Skeletal muscle tissue (tissue), 4 donors: Measurements from ENCODE around the gene CD2. TPM values are rescaled to one million over a fixed set of nuclear protein-coding genes. Genes with fewer than 3 reads are reported as not detected.
"Not testable (repeated sequence)": the region's sequence is repeated elsewhere in the genome, so short reads cannot be mapped to it uniquely, and the experiment has no call there.

Experiments
- H3K27ac ChIP-seq: one replicate; pipeline ENCODE4 v1.7.0; 2013; ENCODE audit warnings: mild to moderate bottlenecking, low read depth, low read length, inconsistent platforms
- H3K27me3 ChIP-seq, 3 donors: one replicate each; pipeline ENCODE4 v1.7.0; 2013; ENCODE audit warnings: low read length in 3 of 3; ENCODE audit not compliant: control insufficient read depth in 3 of 3, insufficient read depth in 3 of 3
- H3K36me3 ChIP-seq, 3 donors: one replicate each; pipeline ENCODE4 v1.7.0; 2013; ENCODE audit warnings: low read length in 3 of 3; ENCODE audit not compliant: control insufficient read depth in 3 of 3, insufficient read depth in 3 of 3
- H3K4me1 ChIP-seq, 3 donors: one replicate each; pipeline ENCODE4 v1.7.0; 2013; ENCODE audit warnings: low read length in 3 of 3, mild to moderate bottlenecking in 3 of 3; ENCODE audit not compliant: control insufficient read depth in 3 of 3, insufficient read depth in 3 of 3
- H3K4me3 ChIP-seq, 3 donors: one replicate each; pipeline ENCODE4 v1.7.0; 2013; ENCODE audit warnings: low read length in 3 of 3
- H3K9ac ChIP-seq, 3 donors: one replicate each; pipeline ENCODE4 v1.7.0; 2013; ENCODE audit warnings: low read length in 3 of 3, mild to moderate bottlenecking in 3 of 3, moderate library complexity in 2 of 3, low read depth in 1 of 3
- H3K9me3 ChIP-seq, 3 donors: one replicate each; pipeline ENCODE4 v1.7.0; 2013; ENCODE audit warnings: low read length in 3 of 3; ENCODE audit not compliant: control insufficient read depth in 3 of 3
- total RNA-seq: library from RNA; depleted of rRNA; stranded (reverse); fragments of >200 nt; gene quantifications from one replicate; pipeline ENCODE4 v1.2.3, GENCODE V29; 2014
- donor health status: Osteomylitis.

CD2 gene
- total RNA-seq, 1 donor from 2014 or later: under 0.01 TPM

GRCh38 chr1:116758456-116758815, 4.2 kb downstream of the CD2 start:
- not testable (repeated sequence) for H3K27me3 ChIP-seq, H3K36me3 ChIP-seq, H3K9ac ChIP-seq, H3K9me3 ChIP-seq, H3K27ac ChIP-seq, H3K4me1 ChIP-seq, H3K4me3 ChIP-seq

- no peaks in the 10 kb centered on the region for H3K36me3 ChIP-seq
- H3K27me3 ChIP-seq: no peaks in the 10 kb centered on the region
- no peak overlapping the region for H3K4me3 ChIP-seq
- H3K4me1 ChIP-seq: peaks cover 0 to 4% (median 0%) of the 10 kb centered on the region in 3 donors
- H3K27ac ChIP-seq: no peak overlapping the region
- no peak overlapping the region for H3K9ac ChIP-seq
- no peaks in the 10 kb centered on the region for H3K9me3 ChIP-seq
These were observed 5.4 kb downstream of the CD2 start for GRCh38 chr1:116759636-116760035.

- Histone ChIP-seq H3K36me3 (no peaks in the 10 kb centered on the region), H3K27ac (no peak overlapping the region), H3K4me3 (no peak overlapping the region), H3K27me3 (no peaks in the 10 kb centered on the region), H3K9ac (no peak overlapping the region), H3K9me3 (no peaks in the 10 kb centered on the region), H3K4me1 (peaks cover 0 to 4% (median 0%) of the 10 kb centered on the region in 3 donors)
These were observed 6.3 kb downstream of the CD2 start for GRCh38 chr1:116760487-116760886.

GRCh38 chr1:116760996-116761665, 6.9 kb downstream of the CD2 start:
- peaks cover 0 to 4% (median 0%) of the 10 kb centered on the region in 3 donors for H3K4me1 ChIP-seq
- H3K4me3 ChIP-seq: no peak overlapping the region
- H3K9me3 ChIP-seq: no peaks in the 10 kb centered on the region
- no peak overlapping the region for H3K27ac ChIP-seq
- H3K27me3 ChIP-seq: no peaks in the 10 kb centered on the region
- H3K9ac ChIP-seq: no peak overlapping the region
- H3K36me3 ChIP-seq: no peaks in the 10 kb centered on the region

GRCh38 chr1:116762281-116762680, 8.1 kb downstream of the CD2 start:
- peak overlapping the region; percentile 32 for H3K27ac ChIP-seq

GRCh38 chr1:116762781-116763115, 8.5 kb downstream of the CD2 start:
- no peak overlapping the region for H3K4me3 ChIP-seq
- no peak overlapping the region for H3K9ac ChIP-seq
- no peaks in the 10 kb centered on the region for H3K9me3 ChIP-seq
- peak overlapping the region; percentile 32 for H3K27ac ChIP-seq
- peaks cover 0 to 4% (median 0%) of the 10 kb centered on the region in 3 donors for H3K4me1 ChIP-seq
- no peaks in the 10 kb centered on the region for H3K27me3 ChIP-seq
- no peaks in the 10 kb centered on the region for H3K36me3 ChIP-seq

More at GRCh38 chr1:116762281-116762680, 8.1 kb downstream of the CD2 start:
- Histone ChIP-seq H3K36me3 (no peaks in the 10 kb centered on the region), H3K27me3 (no peaks in the 10 kb centered on the region), H3K9me3 (no peaks in the 10 kb centered on the region), H3K4me1 (peaks cover 0 to 4% (median 0%) of the 10 kb centered on the region in 3 donors), H3K9ac (no peak overlapping the region), H3K4me3 (no peak overlapping the region)

- H3K27me3 ChIP-seq: no peaks in the 10 kb centered on the region
- H3K27ac ChIP-seq: peak overlapping the region; percentile 55
- H3K4me1 ChIP-seq: peaks cover 0 to 4% (median 0%) of the 10 kb centered on the region in 3 donors
- H3K9me3 ChIP-seq: no peaks in the 10 kb centered on the region
- H3K9ac ChIP-seq: no peak overlapping the region
- no peak overlapping the region for H3K4me3 ChIP-seq
- no peaks in the 10 kb centered on the region for H3K36me3 ChIP-seq
These were observed 9.0 kb downstream of the CD2 start for GRCh38 chr1:116763116-116763786.

- H3K9ac ChIP-seq: no peak overlapping the region
- peaks cover 0 to 4% (median 0%) of the 10 kb centered on the region in 3 donors for H3K4me1 ChIP-seq
- no peak overlapping the region for H3K4me3 ChIP-seq
- no peaks in the 10 kb centered on the region for H3K9me3 ChIP-seq
- no peaks in the 10 kb centered on the region for H3K36me3 ChIP-seq
- peak overlapping the region; percentile 55 for H3K27ac ChIP-seq
- peaks cover 0 to 2% (median 0%) of the 10 kb centered on the region in 3 donors for H3K27me3 ChIP-seq
These were observed 9.7 kb downstream of the CD2 start for GRCh38 chr1:116763787-116764465.

- H3K9me3 ChIP-seq: no peaks in the 10 kb centered on the region
- peaks cover 0 to 4% (median 0%) of the 10 kb centered on the region in 3 donors for H3K4me1 ChIP-seq
- H3K27ac ChIP-seq: no peak overlapping the region
- peaks cover 0 to 2% (median 0%) of the 10 kb centered on the region in 3 donors for H3K27me3 ChIP-seq
- no peaks in the 10 kb centered on the region for H3K36me3 ChIP-seq
- no peak overlapping the region for H3K9ac ChIP-seq
- H3K4me3 ChIP-seq: no peak overlapping the region
These were observed 10.3 kb downstream of the CD2 start for GRCh38 chr1:116764466-116764898.
